Measurements from ENCODE around the gene GJB1.

GRCh38 chrX:71251466-71251973, 28.5 kb downstream of the GJB1 start:
- TF ChIP-seq, protein P1, sequence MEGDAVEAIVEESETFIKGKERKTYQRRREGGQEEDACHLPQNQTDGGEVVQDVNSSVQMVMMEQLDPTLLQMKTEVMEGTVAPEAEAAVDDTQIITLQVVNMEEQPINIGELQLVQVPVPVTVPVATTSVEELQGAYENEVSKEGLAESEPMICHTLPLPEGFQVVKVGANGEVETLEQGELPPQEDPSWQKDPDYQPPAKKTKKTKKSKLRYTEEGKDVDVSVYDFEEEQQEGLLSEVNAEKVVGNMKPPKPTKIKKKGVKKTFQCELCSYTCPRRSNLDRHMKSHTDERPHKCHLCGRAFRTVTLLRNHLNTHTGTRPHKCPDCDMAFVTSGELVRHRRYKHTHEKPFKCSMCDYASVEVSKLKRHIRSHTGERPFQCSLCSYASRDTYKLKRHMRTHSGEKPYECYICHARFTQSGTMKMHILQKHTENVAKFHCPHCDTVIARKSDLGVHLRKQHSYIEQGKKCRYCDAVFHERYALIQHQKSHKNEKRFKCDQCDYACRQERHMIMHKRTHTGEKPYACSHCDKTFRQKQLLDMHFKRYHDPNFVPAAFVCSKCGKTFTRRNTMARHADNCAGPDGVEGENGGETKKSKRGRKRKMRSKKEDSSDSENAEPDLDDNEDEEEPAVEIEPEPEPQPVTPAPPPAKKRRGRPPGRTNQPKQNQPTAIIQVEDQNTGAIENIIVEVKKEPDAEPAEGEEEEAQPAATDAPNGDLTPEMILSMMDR (IDR thresholded peaks at IDR 0.05): no peak
- TF ChIP-seq POLR2A (IDR thresholded peaks at IDR 0.05) (no peak), EP300 (IDR thresholded peaks at IDR 0.05) (no peak)
